Measurements from ENCODE around the gene FAM83D. TPM values are rescaled to one million over a fixed set of nuclear protein-coding genes. Genes with fewer than 3 reads are reported as not detected.

Gene FAM83D
- total RNA-seq, 3 donors from 2014 or later = 0.33 to 0.64 (median 0.59) TPM

DNA sequence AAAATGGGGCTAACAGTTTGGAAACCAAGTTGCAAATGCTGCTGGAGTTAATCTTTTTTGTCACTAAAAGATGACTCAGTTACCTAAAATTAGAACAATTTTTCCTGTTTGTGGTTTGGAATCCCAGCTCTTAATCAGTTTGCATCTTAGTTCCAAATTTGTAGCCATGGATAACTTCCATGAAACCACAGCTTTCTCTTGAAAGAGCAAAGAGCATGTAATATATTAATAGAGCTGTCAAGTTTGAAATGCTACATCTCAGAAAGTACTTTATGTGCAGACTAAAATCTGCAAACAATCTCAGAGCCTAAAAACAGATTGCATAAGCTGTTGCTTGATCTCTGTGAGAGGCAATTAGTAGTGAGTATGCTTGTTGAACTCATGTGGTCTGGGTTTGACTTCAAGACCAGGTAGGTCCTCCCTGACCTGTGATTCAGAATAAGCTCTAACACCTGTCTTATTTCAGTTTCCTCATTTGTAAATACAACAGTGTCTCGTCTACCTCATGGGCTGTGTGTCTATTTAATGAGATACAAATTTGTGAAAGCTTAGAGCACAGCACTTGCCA, 59.5 kb downstream of the FAM83D start:
- no peaks in the 10 kb centered on the region for H3K36me3 ChIP-seq
- DNase-seq (ENCODE audit: low spot score in 2 of 2) = no peak
- H3K27me3 ChIP-seq = no peaks in the 10 kb centered on the region
- TF ChIP-seq POLR2A (IDR thresholded peaks at IDR 0.05) = no peak
- peak in 2 of 3 donors; percentile 61 to 76 for TF ChIP-seq POLR2AphosphoS5 (IDR thresholded peaks at IDR 0.05)
- H3K4me3 ChIP-seq = no peak overlapping the region
- H3K4me1 ChIP-seq = no peaks in the 10 kb centered on the region
- intact Hi-C loops (cut with DNase I; ENCODE audit: low total_unique reads) = no loop called here
- no peaks in the 10 kb centered on the region for H3K9me3 ChIP-seq
- no peak overlapping the region for H3K27ac ChIP-seq

DNA sequence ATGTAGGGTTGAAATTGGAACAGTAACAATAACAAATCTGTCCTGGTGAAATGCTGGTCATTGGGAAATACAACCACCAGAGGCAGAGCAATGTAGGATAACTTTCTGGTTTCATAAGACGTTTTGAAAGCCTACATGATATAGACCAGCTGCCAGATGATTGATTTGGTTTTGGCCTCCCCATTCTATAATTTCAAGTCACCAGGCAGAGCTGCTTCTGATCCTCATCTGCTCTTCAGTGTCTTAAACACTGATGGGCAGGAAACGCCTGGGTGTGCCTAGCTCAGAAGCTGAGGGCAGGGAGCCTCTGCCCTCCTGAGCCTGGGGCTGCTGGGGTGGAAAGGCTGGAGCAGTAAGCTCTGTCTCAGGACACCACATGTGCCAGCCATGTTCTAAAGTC, 60.4 kb downstream of the FAM83D start:
- no peaks in the 10 kb centered on the region for H3K9me3 ChIP-seq
- no peak overlapping the region for H3K27ac ChIP-seq
- H3K36me3 ChIP-seq = no peaks in the 10 kb centered on the region
- no peak for DNase-seq (ENCODE audit: low spot score in 2 of 2)
- no peak overlapping the region for H3K4me3 ChIP-seq
- intact Hi-C loops (cut with DNase I; ENCODE audit: low total_unique reads) = no loop called here
- no peak for TF ChIP-seq POLR2A (IDR thresholded peaks at IDR 0.05)
- TF ChIP-seq, protein P1, sequence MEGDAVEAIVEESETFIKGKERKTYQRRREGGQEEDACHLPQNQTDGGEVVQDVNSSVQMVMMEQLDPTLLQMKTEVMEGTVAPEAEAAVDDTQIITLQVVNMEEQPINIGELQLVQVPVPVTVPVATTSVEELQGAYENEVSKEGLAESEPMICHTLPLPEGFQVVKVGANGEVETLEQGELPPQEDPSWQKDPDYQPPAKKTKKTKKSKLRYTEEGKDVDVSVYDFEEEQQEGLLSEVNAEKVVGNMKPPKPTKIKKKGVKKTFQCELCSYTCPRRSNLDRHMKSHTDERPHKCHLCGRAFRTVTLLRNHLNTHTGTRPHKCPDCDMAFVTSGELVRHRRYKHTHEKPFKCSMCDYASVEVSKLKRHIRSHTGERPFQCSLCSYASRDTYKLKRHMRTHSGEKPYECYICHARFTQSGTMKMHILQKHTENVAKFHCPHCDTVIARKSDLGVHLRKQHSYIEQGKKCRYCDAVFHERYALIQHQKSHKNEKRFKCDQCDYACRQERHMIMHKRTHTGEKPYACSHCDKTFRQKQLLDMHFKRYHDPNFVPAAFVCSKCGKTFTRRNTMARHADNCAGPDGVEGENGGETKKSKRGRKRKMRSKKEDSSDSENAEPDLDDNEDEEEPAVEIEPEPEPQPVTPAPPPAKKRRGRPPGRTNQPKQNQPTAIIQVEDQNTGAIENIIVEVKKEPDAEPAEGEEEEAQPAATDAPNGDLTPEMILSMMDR (IDR thresholded peaks at IDR 0.05) = no peak
- no peak for TF ChIP-seq POLR2AphosphoS5 (IDR thresholded peaks at IDR 0.05)
- H3K4me1 ChIP-seq = no peaks in the 10 kb centered on the region
- no peaks in the 10 kb centered on the region for H3K27me3 ChIP-seq

DNA sequence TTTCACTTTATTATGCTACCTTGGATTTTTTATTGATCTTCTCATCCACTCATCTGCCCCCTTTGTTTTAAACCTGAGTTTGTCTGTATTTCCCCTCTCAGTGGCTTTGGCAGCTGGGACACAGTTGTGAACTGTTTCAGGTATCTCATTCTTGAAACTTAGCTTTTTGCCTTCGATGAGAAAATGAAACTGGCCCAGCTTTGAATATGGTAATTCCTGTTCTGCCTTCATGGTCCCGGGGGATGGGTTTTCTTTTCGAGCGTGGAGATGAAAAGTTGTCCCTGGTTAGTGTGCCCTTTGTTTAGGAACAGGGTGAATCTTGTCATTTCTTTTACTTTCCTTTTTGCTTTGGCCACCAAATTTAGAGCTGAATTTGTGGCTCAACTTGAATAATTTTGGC, 61.6 kb downstream of the FAM83D start:
- no peaks in the 10 kb centered on the region for H3K4me1 ChIP-seq
- H3K4me3 ChIP-seq = no peak overlapping the region
- no peak for DNase-seq (ENCODE audit: low spot score in 2 of 2)
- TF ChIP-seq, protein P1 (IDR thresholded peaks at IDR 0.05) = no peak
- no peak for TF ChIP-seq POLR2A (IDR thresholded peaks at IDR 0.05)
- H3K27me3 ChIP-seq = no peaks in the 10 kb centered on the region
- no peak overlapping the region for H3K27ac ChIP-seq
- no peaks in the 10 kb centered on the region for H3K36me3 ChIP-seq
- no peaks in the 10 kb centered on the region for H3K9me3 ChIP-seq
- intact Hi-C loops (cut with DNase I; ENCODE audit: low total_unique reads) = no loop called here

DNA sequence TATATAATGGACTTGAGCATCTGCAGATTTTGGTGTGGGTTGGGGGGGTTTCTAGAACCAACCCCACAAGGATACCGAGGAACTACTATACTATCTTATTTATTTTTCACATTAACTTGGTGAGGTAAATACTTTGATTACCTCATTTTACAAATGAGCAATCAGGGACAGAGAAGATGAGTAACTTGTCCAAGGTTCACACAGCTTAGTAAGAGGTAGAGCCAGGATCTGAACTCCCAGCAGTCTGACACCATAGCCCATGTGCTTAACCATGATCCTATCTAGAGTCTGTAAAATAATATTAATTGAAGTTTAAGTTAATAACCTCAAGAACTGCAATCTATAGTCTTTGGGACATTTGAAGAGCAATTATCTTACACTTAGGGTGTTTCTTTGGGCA, 64.5 kb downstream of the FAM83D start:
- DNase-seq (ENCODE audit: low spot score in 2 of 2) = no peak
- TF ChIP-seq POLR2A (IDR thresholded peaks at IDR 0.05) (no peak), POLR2AphosphoS5 (IDR thresholded peaks at IDR 0.05) (no peak)
- TF ChIP-seq, protein P1 (IDR thresholded peaks at IDR 0.05) = no peak
- Histone ChIP-seq H3K27ac (no peak overlapping the region), H3K4me3 (no peak overlapping the region), H3K27me3 (no peaks in the 10 kb centered on the region), H3K4me1 (no peaks in the 10 kb centered on the region), H3K9me3 (no peaks in the 10 kb centered on the region), H3K36me3 (no peaks in the 10 kb centered on the region)
- intact Hi-C loops (cut with DNase I; ENCODE audit: low total_unique reads) = no loop called here

DNA sequence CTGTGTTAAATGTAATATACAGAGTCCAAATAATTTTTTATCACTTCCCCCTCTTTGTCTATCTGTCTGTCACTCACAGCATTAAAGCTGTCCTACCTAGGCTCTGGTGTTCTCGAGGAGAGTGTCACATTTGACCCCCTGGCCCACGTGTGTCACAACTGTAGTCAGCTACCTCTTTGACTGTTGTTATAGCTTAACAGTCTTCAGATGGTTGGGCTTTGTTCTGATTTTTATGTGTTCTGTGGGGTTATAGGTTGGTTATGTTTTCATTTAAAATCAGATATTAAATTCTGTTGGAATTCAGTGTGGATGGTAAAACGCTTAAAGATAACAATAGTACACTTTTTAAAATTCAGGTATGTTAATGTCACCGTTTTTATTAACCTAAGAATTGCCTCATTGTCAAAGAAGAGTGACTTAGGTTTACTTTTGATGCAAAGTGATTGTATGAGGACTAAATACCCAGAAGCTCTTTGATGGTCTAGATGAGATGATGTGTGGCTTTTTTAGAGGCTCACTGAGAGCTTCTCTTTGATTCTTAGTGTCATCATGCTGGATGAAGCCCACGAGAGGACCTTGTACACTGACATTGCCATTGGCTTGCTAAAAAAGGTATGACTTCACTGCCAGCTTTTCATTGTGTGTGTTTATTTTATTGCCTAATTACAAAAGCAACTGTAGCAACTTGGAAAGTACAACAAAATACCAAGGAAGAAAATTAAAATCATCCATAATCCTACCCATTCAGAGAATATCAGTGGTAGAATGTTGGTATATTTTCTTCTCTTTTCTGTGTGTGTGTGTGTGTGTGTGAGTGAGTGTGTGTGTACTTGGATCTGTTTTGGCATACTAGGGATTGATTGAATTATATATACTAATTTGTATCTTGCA, 65.8 kb downstream of the FAM83D start:
- H3K4me1 ChIP-seq = no peaks in the 10 kb centered on the region
- no peak for DNase-seq (ENCODE audit: low spot score in 2 of 2)
- TF ChIP-seq POLR2AphosphoS5 (IDR thresholded peaks at IDR 0.05) (no peak), POLR2A (IDR thresholded peaks at IDR 0.05) (no peak)
- TF ChIP-seq, protein P1 (IDR thresholded peaks at IDR 0.05) = no peak
- no peaks in the 10 kb centered on the region for H3K27me3 ChIP-seq
- no peak overlapping the region for H3K27ac ChIP-seq
- no peak overlapping the region for H3K4me3 ChIP-seq
- intact Hi-C loops (cut with DNase I; ENCODE audit: low total_unique reads) = no loop called here
- no peaks in the 10 kb centered on the region for H3K36me3 ChIP-seq
- no peaks in the 10 kb centered on the region for H3K9me3 ChIP-seq

All from breast epithelium (tissue), 4 donors.